K562 (cell line): Measurements from ENCODE around the gene PHC1.

Experiments
- ESRRA ChIP-seq: fragments of 450-650 bp; IDR thresholded peaks from 2 replicates; pipeline ENCODE4 v1.6.1; 2014; ENCODE audit warnings: low read depth, mild to moderate bottlenecking, moderate library complexity, borderline replicate concordance
- JUND ChIP-seq, 2 experiments: IDR thresholded peaks; 2 replicates in 1 of 2; 3 replicates in 1 of 2; pipeline ENCODE4 v1.6.1; 2011; ENCODE audit warnings: borderline replicate concordance in 2 of 2, low read depth in 2 of 2, low read length in 2 of 2, improper control_type of control experiment in 1 of 2, missing biosample characterization in 1 of 2, missing genetic modification characterization in 1 of 2, missing genetic modification reagents in 1 of 2
- TAF15 ChIP-seq: fragments of 200-400 bp; formaldehyde crosslinking; IDR thresholded peaks from 2 replicates; pipeline ENCODE4 v1.6.1; 2017; ENCODE audit warnings: mild to moderate bottlenecking, low read depth, low read length, moderate library complexity

DNA sequence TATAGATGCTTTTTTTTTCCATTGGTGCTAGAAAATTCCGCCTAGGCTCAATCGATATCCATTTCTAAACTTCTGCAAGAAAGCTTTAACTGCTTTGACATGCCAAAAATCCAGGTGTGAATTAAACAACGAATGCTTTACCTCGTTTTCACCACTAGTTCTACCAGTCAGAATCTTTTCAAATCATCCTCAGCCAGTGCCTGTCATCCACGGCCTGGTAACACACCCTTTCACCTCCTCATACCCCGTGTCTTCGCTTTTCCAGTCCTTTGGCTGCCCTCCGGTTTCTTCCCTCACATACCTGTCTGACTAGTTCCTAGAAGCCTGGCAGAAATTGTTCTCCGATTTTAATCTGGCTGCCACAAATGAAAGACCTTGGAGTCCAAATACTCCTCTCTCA is 1.4 kb upstream of the PHC1 start:
- TF ChIP-seq ESRRA (no peak), JUND (IDR thresholded peaks at IDR 0.05; ENCODE audit: borderline replicate concordance, low read depth, low read length) (no peak), JUND (tag; IDR thresholded peaks at IDR 0.05; ENCODE audit: borderline replicate concordance, low read depth, low read length) (no peak), TAF15 (no peak)
